BLaER1 treated with 17β-estradiol and CSF1 and Interleukin-3, amounts not matched to agents 10 nM and 100 nM (cell line): ENCODE data around the gene VEGFB.

Source experiments
- H3K27ac ChIP-seq, 11 experiments: shearing (Covaris generic); formaldehyde crosslinking; 2 replicates each; pipeline ENCODE4 v1.8.1; 2022
- H3K27me3 ChIP-seq, 11 experiments: shearing (Covaris generic); formaldehyde crosslinking; 2 replicates each; pipeline ENCODE4 v1.8.1; 2022
- H3K36me3 ChIP-seq, 11 experiments: shearing (Covaris generic); formaldehyde crosslinking; 2 replicates each; pipeline ENCODE4 v1.8.1; 2022
- H3K4me1 ChIP-seq, 10 experiments: shearing (Covaris generic); formaldehyde crosslinking; 2 replicates each; pipeline ENCODE4 v1.8.1; 2022
- H3K4me2 ChIP-seq, 11 experiments: shearing (Covaris generic); formaldehyde crosslinking; 2 replicates each; pipeline ENCODE4 v1.8.1; 2022
- H3K4me3 ChIP-seq, 10 experiments: shearing (Covaris generic); formaldehyde crosslinking; 2 replicates each; pipeline ENCODE4 v1.8.1; 2022
- H3K9ac ChIP-seq, 11 experiments: shearing (Covaris generic); formaldehyde crosslinking; 2 replicates each; pipeline ENCODE4 v1.8.1; 2022
- H3K9me3 ChIP-seq, 11 experiments: shearing (Covaris generic); formaldehyde crosslinking; replicated peaks in 1 of 11; 2 replicates each; pipeline ENCODE4 v1.8.1; 2022
- H4K20me1 ChIP-seq, 11 experiments: shearing (Covaris generic); formaldehyde crosslinking; 2 replicates each; pipeline ENCODE4 v1.8.1; 2022
- Cebpa-rat ChIP-seq, 11 experiments: shearing (Covaris generic); IDR thresholded peaks; 2 replicates each; pipeline ENCODE4 v1.8.1; 2022

The VEGFB gene

GRCh38 chr11:64276653-64277431 lies 42.5 kb downstream of the VEGFB start:
- no peak for TF ChIP-seq Cebpa-rat (IDR thresholded peaks at IDR 0.05)
- peak overlapping the region in 5 of 11 experiments; percentile 6 to 47 (median 28); a peak in 5 of 22 replicates for H3K27ac ChIP-seq
- peaks cover 17 to 73% (median 40%) of the 10 kb centered on the region in 11 experiments; a peak in 21 of 22 replicates for H3K36me3 ChIP-seq
- H3K27me3 ChIP-seq: no peaks in the 10 kb centered on the region
- H3K9ac ChIP-seq: peak overlapping the region; percentile 6 to 62 (median 53); a peak in 19 of 22 replicates
- H3K4me3 ChIP-seq: no peak overlapping the region
- H3K4me2 ChIP-seq: peak overlapping the region; percentile 37 to 73 (median 66); a peak in 20 of 22 replicates
- H3K9me3 ChIP-seq: no peaks in the 10 kb centered on the region
- H4K20me1 ChIP-seq: peaks cover 0 to 8% (median 0%) of the 10 kb centered on the region in 11 experiments; a peak in 2 of 22 replicates
- H3K4me1 ChIP-seq: peaks cover 18 to 40% (median 22%) of the 10 kb centered on the region in 10 experiments

- no peaks in the 10 kb centered on the region for H3K9me3 ChIP-seq
- H3K27me3 ChIP-seq: no peaks in the 10 kb centered on the region
- peaks cover 17 to 71% (median 49%) of the 10 kb centered on the region in 11 experiments; a peak in 21 of 22 replicates for H3K36me3 ChIP-seq
- H3K4me1 ChIP-seq: peaks cover 14 to 31% (median 19%) of the 10 kb centered on the region in 10 experiments
- H3K27ac ChIP-seq: no peak overlapping the region
- H4K20me1 ChIP-seq: peaks cover 0 to 8% (median 0%) of the 10 kb centered on the region in 11 experiments; a peak in 2 of 22 replicates
- no peak for TF ChIP-seq Cebpa-rat (IDR thresholded peaks at IDR 0.05)
- H3K4me2 ChIP-seq: no peak overlapping the region
- no peak overlapping the region for H3K4me3 ChIP-seq
- peak overlapping the region in 3 of 11 experiments; percentile 19 to 44 (median 24); a peak in 3 of 22 replicates for H3K9ac ChIP-seq
Observed at GRCh38 chr11:64278576-64279190, 44.3 kb downstream of the VEGFB start.

- no peaks in the 10 kb centered on the region for H3K9me3 ChIP-seq
- no peak overlapping the region for H3K9ac ChIP-seq
- H3K4me3 ChIP-seq: no peak overlapping the region
- H3K4me2 ChIP-seq: no peak overlapping the region
- peaks cover 24 to 30% (median 27%) of the 10 kb centered on the region in 10 experiments for H3K4me1 ChIP-seq
- no peaks in the 10 kb centered on the region for H3K27me3 ChIP-seq
- no peak for TF ChIP-seq Cebpa-rat (IDR thresholded peaks at IDR 0.05)
- peaks cover 0 to 7% (median 0%) of the 10 kb centered on the region in 11 experiments; a peak in 2 of 22 replicates for H4K20me1 ChIP-seq
- no peak overlapping the region for H3K27ac ChIP-seq
- peaks cover 7 to 46% (median 32%) of the 10 kb centered on the region in 11 experiments; a peak in 20 of 22 replicates for H3K36me3 ChIP-seq
Observed at GRCh38 chr11:64281957-64282770, 47.8 kb downstream of the VEGFB start.

GRCh38 chr11:64283092-64283491 lies 48.7 kb downstream of the VEGFB start:
- Histone ChIP-seq H3K4me2 (peak overlapping the region; percentile 92 to 100 (median 96)), H3K27ac (0 out of 22 replicates have a peak overlapping the region, but pooled peaks of 1 of the 11 experiments have one; percentile 2), H4K20me1 (peaks cover 0 to 13% (median 0%) of the 10 kb centered on the region in 11 experiments; a peak in 1 of 22 replicates), H3K27me3 (no peaks in the 10 kb centered on the region), H3K4me1 (peaks cover 25 to 31% (median 26%) of the 10 kb centered on the region in 10 experiments), H3K36me3 (peaks cover 5 to 37% (median 23%) of the 10 kb centered on the region in 11 experiments; a peak in 19 of 22 replicates), H3K4me3 (peak overlapping the region in 1 of 10 experiments; percentile 81; a peak in 1 of 20 replicates), H3K9ac (peak overlapping the region in 9 of 11 experiments; percentile 83 to 92 (median 88); a peak in 16 of 22 replicates), H3K9me3 (no peaks in the 10 kb centered on the region)
- no peak for TF ChIP-seq Cebpa-rat (IDR thresholded peaks at IDR 0.05)

GRCh38 chr11:64284048-64284961 lies 49.9 kb downstream of the VEGFB start, which contains the start of gene BAD:
BAD (minus strand) TSS chr11:64284665; CDS start chr11:64284368, 297 bp downstream.
- peaks cover 25 to 31% (median 26%) of the 10 kb centered on the region in 10 experiments for H3K4me1 ChIP-seq
- peaks cover 0 to 26% (median 12%) of the 10 kb centered on the region in 11 experiments; a peak in 12 of 22 replicates for H3K36me3 ChIP-seq
- H3K4me3 ChIP-seq: peak within 1 kb of the TSS; percentile 61 to 90 (median 80)
- TF ChIP-seq Cebpa-rat (IDR thresholded peaks at IDR 0.05): no peak
- peak within 1 kb of the TSS; percentile 92 to 100 (median 96) for H3K4me2 ChIP-seq
- peaks cover 0 to 15% (median 1%) of the 10 kb centered on the region in 11 experiments; a peak in 3 of 22 replicates for H4K20me1 ChIP-seq
- H3K9me3 ChIP-seq: no peaks in the 10 kb centered on the region
- H3K27ac ChIP-seq: peak within 1 kb of the TSS; percentile 77 to 94 (median 85)
- peak within 1 kb of the TSS; percentile 80 to 92 (median 88) for H3K9ac ChIP-seq
- H3K27me3 ChIP-seq: peaks cover 2 to 7% (median 3%) of the 10 kb centered on the region in 11 experiments; a peak in 21 of 22 replicates

GRCh38 chr11:64284962-64285884 lies 50.8 kb downstream of the VEGFB start, which contains the start of gene GPR137:
GPR137 (plus strand) TSS chr11:64285848; CDS start chr11:64286525, 677 bp downstream.
- H4K20me1 ChIP-seq: peaks cover 0 to 25% (median 10%) of the 10 kb centered on the region in 11 experiments; a peak in 10 of 22 replicates
- no peak for TF ChIP-seq Cebpa-rat (IDR thresholded peaks at IDR 0.05)
- peak within 1 kb of the TSS; percentile 61 to 90 (median 80) for H3K4me3 ChIP-seq

More at GRCh38 chr11:64284962-64285884, 50.8 kb downstream of the VEGFB start, which contains the start of gene GPR137:
- Histone ChIP-seq H3K9me3 (no peaks in the 10 kb centered on the region), H3K27me3 (peaks cover 11 to 16% (median 12%) of the 10 kb centered on the region in 11 experiments), H3K9ac (peak within 1 kb of the TSS; percentile 80 to 92 (median 88)), H3K27ac (peak within 1 kb of the TSS; percentile 77 to 94 (median 85)), H3K36me3 (peaks cover 0 to 22% (median 10%) of the 10 kb centered on the region in 11 experiments; a peak in 12 of 22 replicates), H3K4me1 (peaks cover 25 to 31% (median 26%) of the 10 kb centered on the region in 10 experiments), H3K4me2 (peak within 1 kb of the TSS; percentile 94 to 100 (median 97))
